H1 (cell line): ENCODE data around the gene ERN2. TPM values are rescaled to one million over a fixed set of nuclear protein-coding genes. Genes with fewer than 3 reads are reported as not detected.

Source experiments
- CTCF ChIA-PET: fragments of 300-600 bp; sonication (Branson Sonifier 250); formaldehyde crosslinking; loops from one replicate; lab custom pipeline; 2021; ENCODE audit not compliant: partially characterized antibody; lab: Charles Lee
- POLR2A ChIA-PET: fragments of 300-600 bp; sonication (Branson Sonifier 250); formaldehyde crosslinking; loops from one replicate; lab custom pipeline; 2021; ENCODE audit warnings: inconsistent platforms; ENCODE audit not compliant: partially characterized antibody; lab: Charles Lee
- DNase-seq, 2 experiments: peaks; one replicate each; pipeline versions ENCODE4 v3.0.0 to v3.0.0-alpha.2; 2010 to 2022; ENCODE audit warnings: low spot score in 2 of 2, low read depth in 1 of 2, mixed read lengths in 1 of 2
- FAIRE-seq: peaks from 2 replicates; lab custom pipeline; 2011; peaks lifted over from hg19 to GRCh38; lab: Jason Lieb, UNC
- H2AFZ ChIP-seq: 2 replicates; pipeline ENCODE4 v1.8.1; 2012; ENCODE audit warnings: low read length, inconsistent platforms
- H2AK5ac ChIP-seq: 2 replicates; pipeline ENCODE4 v1.6.1; 2013; ENCODE audit warnings: low read depth, low read length
- H2BK120ac ChIP-seq: replicated peaks from 2 replicates; pipeline ENCODE3; 2013; ENCODE audit warnings: low read depth, low read length, inconsistent platforms
- H2BK12ac ChIP-seq: 2 replicates; pipeline ENCODE4 v1.6.1; 2013; ENCODE audit warnings: low read depth, low read length
- H2BK15ac ChIP-seq: 2 replicates; pipeline ENCODE4 v1.6.1; 2013; ENCODE audit warnings: low read length
- H2BK20ac ChIP-seq: 2 replicates; pipeline ENCODE4 v1.6.1; 2013; ENCODE audit warnings: low read length
- H2BK5ac ChIP-seq: 2 replicates; pipeline ENCODE4 v1.6.1; 2013; ENCODE audit warnings: low read depth, low read length
- H3K14ac ChIP-seq: 2 replicates; pipeline ENCODE4 v1.6.1; 2013; ENCODE audit warnings: inconsistent platforms; ENCODE audit not compliant: insufficient read length
- H3K18ac ChIP-seq: 2 replicates; pipeline ENCODE4 v1.6.1; 2013; ENCODE audit warnings: low read length; ENCODE audit errors: extremely low read depth
- H3K23ac ChIP-seq: 2 replicates; pipeline ENCODE4 v1.6.1; 2013; ENCODE audit warnings: inconsistent platforms; ENCODE audit not compliant: insufficient read length
- H3K23me2 ChIP-seq: 2 replicates; pipeline ENCODE4 v1.6.1; 2013; ENCODE audit warnings: low read depth, low read length
- H3K27ac ChIP-seq: 2 replicates; pipeline ENCODE4 v1.6.1; 2011; ENCODE audit warnings: low read depth, low read length, inconsistent platforms
- H3K27me3 ChIP-seq, 4 experiments: replicated peaks in 1 of 4; 1 replicate in 1 of 4; 2 replicates in 3 of 4; pipeline versions ENCODE4 v1.6.1 to v1.8.1; 2011 to 2013; ENCODE audit warnings: low read length in 3 of 4, mild to moderate bottlenecking in 3 of 4, inconsistent platforms in 2 of 4, mixed read lengths in 2 of 4, moderate library complexity in 1 of 4; ENCODE audit not compliant: control insufficient read depth in 3 of 4, insufficient read depth in 3 of 4; ENCODE audit errors: extremely low read depth in 1 of 4
- H3K36me3 ChIP-seq, 4 experiments: 2 replicates each; pipeline versions ENCODE4 v1.6.1 to v1.8.1; 2011 to 2013; ENCODE audit warnings: mild to moderate bottlenecking in 4 of 4, low read length in 3 of 4, moderate library complexity in 2 of 4, control low read depth in 1 of 4, inconsistent platforms in 1 of 4; ENCODE audit not compliant: insufficient read depth in 4 of 4, control insufficient read depth in 2 of 4
- H3K4ac ChIP-seq: replicated peaks from 2 replicates; pipeline ENCODE3; 2013; ENCODE audit warnings: low read length, low read depth, mixed read lengths, inconsistent platforms; ENCODE audit not compliant: insufficient read length
- H3K4me1 ChIP-seq, 4 experiments: replicated peaks in 1 of 4; 1 replicate in 1 of 4; 2 replicates in 3 of 4; pipeline versions ENCODE4 v1.6.1 to v1.8.1; 2011 to 2013; ENCODE audit warnings: low read length in 3 of 4, inconsistent platforms in 2 of 4, mixed read lengths in 1 of 4; ENCODE audit not compliant: insufficient read depth in 4 of 4, control insufficient read depth in 3 of 4
- H3K4me2 ChIP-seq, 2 experiments: 2 replicates each; pipeline versions ENCODE4 v1.6.1 to v1.8.1; 2011 to 2013; ENCODE audit warnings: low read depth in 2 of 2, low read length in 2 of 2, control low read depth in 1 of 2, inconsistent platforms in 1 of 2, mild to moderate bottlenecking in 1 of 2; ENCODE audit not compliant: insufficient read depth in 1 of 2
- H3K4me3 ChIP-seq, 4 experiments: fragments of 200-600, 300-600 bp in 1 of 4; sonication (generic), shearing (Covaris generic), sonication (Bioruptor Twin) in 1 of 4; 2 replicates each; pipeline versions ENCODE4 v1.5.1 to v1.8.1; 2011 to 2016; ENCODE audit warnings: low read length in 4 of 4, low read depth in 3 of 4, control low read depth in 2 of 4, inconsistent platforms in 2 of 4, mild to moderate bottlenecking in 2 of 4, mixed read lengths in 1 of 4, moderate library complexity in 1 of 4; ENCODE audit not compliant: insufficient read depth in 2 of 4; ENCODE audit errors: extremely low read depth in 1 of 4
- H3K56ac ChIP-seq: replicated peaks from 2 replicates; pipeline ENCODE3; 2013; ENCODE audit warnings: low read depth, mild to moderate bottlenecking, mixed read lengths, low read length, inconsistent platforms; ENCODE audit not compliant: insufficient read length
- H3K79me1 ChIP-seq: 2 replicates; pipeline ENCODE4 v1.6.1; 2013; ENCODE audit warnings: low read depth, low read length, control low read depth
- H3K79me2 ChIP-seq, 2 experiments: 2 replicates each; pipeline versions ENCODE4 v1.6.1 to v1.8.1; 2012 to 2013; ENCODE audit warnings: low read length in 2 of 2, mild to moderate bottlenecking in 2 of 2, inconsistent platforms in 1 of 2; ENCODE audit not compliant: insufficient read depth in 2 of 2, control insufficient read depth in 1 of 2
- H3K9ac ChIP-seq, 4 experiments: replicated peaks in 1 of 4; 1 replicate in 1 of 4; 2 replicates in 3 of 4; pipeline versions ENCODE4 v1.6.1 to v1.8.1; 2011 to 2013; ENCODE audit warnings: low read depth in 3 of 4, low read length in 3 of 4, control low read depth in 2 of 4, mild to moderate bottlenecking in 2 of 4, moderate library complexity in 2 of 4, inconsistent platforms in 1 of 4; ENCODE audit errors: extremely low read depth in 1 of 4
- H3K9me3 ChIP-seq, 2 experiments: 2 replicates each; pipeline versions ENCODE4 v1.6.1 to v1.8.1; 2012 to 2013; ENCODE audit warnings: mild to moderate bottlenecking in 2 of 2, moderate library complexity in 2 of 2, control low read depth in 1 of 2, inconsistent platforms in 1 of 2, low read depth in 1 of 2, low read length in 1 of 2, mixed read lengths in 1 of 2; ENCODE audit not compliant: insufficient read depth in 2 of 2
- H4K20me1 ChIP-seq, 2 experiments: replicated peaks in 1 of 2; 2 replicates each; pipeline versions ENCODE3 to v1.8.1; 2011 to 2013; ENCODE audit warnings: inconsistent platforms in 2 of 2, low read length in 2 of 2, mild to moderate bottlenecking in 1 of 2; ENCODE audit not compliant: insufficient read depth in 2 of 2, control insufficient read depth in 1 of 2
- H4K5ac ChIP-seq: 2 replicates; pipeline ENCODE4 v1.6.1; 2013; ENCODE audit warnings: low read length, low read depth, mixed read lengths, inconsistent platforms; ENCODE audit not compliant: insufficient read length
- H4K8ac ChIP-seq: 2 replicates; pipeline ENCODE4 v1.8.0; 2013; ENCODE audit warnings: mild to moderate bottlenecking, moderate library complexity, low read length, inconsistent platforms; ENCODE audit not compliant: insufficient read depth; ENCODE audit errors: extremely low read depth
- H4K91ac ChIP-seq: replicated peaks from 2 replicates; pipeline ENCODE3; 2013; ENCODE audit warnings: low read length, mixed read lengths, inconsistent platforms; ENCODE audit not compliant: insufficient read length
- ATF3 ChIP-seq: IDR thresholded peaks from 2 replicates; pipeline ENCODE4 v1.6.1; 2011; ENCODE audit warnings: low read depth, mild to moderate bottlenecking, low read length; ENCODE audit not compliant: insufficient read depth
- KDM1A ChIP-seq: fragments of 200-600, 300-600 bp; sonication (generic); IDR thresholded peaks from 2 replicates; pipeline ENCODE4 v1.7.1; 2016; ENCODE audit warnings: mild to moderate bottlenecking, low read length, borderline replicate concordance
- MAFK ChIP-seq: IDR thresholded peaks from 2 replicates; pipeline ENCODE4 v1.6.1; 2012; ENCODE audit warnings: low read depth, mild to moderate bottlenecking, improper control_type of control experiment, low read length
- SP4 ChIP-seq: IDR thresholded peaks from 2 replicates; pipeline ENCODE4 v1.6.1; 2012; ENCODE audit warnings: low read length, inconsistent platforms
- TAF1 ChIP-seq: IDR thresholded peaks from 2 replicates; pipeline ENCODE4 v1.6.1; 2011; ENCODE audit warnings: mild to moderate bottlenecking, low read depth, low read length
- WGBS, 2 experiments: shearing (Covaris generic) in 1 of 2; methylation state at CpG; one replicate each; pipeline versions ENCODE4 v1.1.6 to v1.1.7; 2013 to 2015; ENCODE audit warnings: low lambda C conversion rate in 2 of 2, mixed read lengths in 2 of 2, inconsistent platforms in 1 of 2, low coverage in 1 of 2, missing lambda C conversion rate in 1 of 2; ENCODE audit not compliant: insufficient replicate concordance in 2 of 2, insufficient coverage in 1 of 2, insufficient read length in 1 of 2; ENCODE audit errors: extremely low coverage in 1 of 2, missing lambda C conversion rate in 1 of 2; 5-methylcytosine and 5-hydroxymethylcytosine counted together
- polyA plus RNA-seq, 7 experiments: library from polyadenylated mRNA; depleted of rRNA in 3 of 7; stranded (reverse) in 5 of 7; unstranded in 2 of 7; fragments of >200 nt in 5 of 7; fragments of 200-250 nt in 2 of 7; gene quantifications; 1 replicate in 5 of 7; 2 replicates in 1 of 7; 4 replicates in 1 of 7; pipeline versions ENCODE4 v1.2.1 to v1.2.3, GENCODE V29; 2011 to 2013; ENCODE audit warnings: missing spikeins in 2 of 7, mixed read lengths in 2 of 7
- total RNA-seq: library from RNA; stranded (reverse); fragmentation: NEBNext Ultra II Directional; extraction: Animal tissue kit (Norgen Biotek cat#: 25700); gene quantifications from 2 replicates; pipeline ENCODE4 v1.2.1, GENCODE V29; 2021

ERN2 gene
- total and polyA plus RNA-seq, 2 of the 8 experiments (the other 6 are each of a cell fraction or from before 2014, with no cell fraction given), result 2.4 to 4.4 TPM

- Histone ChIP-seq H2AFZ (no peak overlapping the region), H3K4me1 (no peaks in the 10 kb centered on the region), H3K36me3 (peaks cover 13 to 69% (median 46%) of the 10 kb centered on the region in 4 experiments), H4K20me1 (peaks cover 2 to 3% of the 10 kb centered on the region in 2 experiments), H3K27me3 (no peaks in the 10 kb centered on the region), H2BK20ac (no peak overlapping the region), H2BK15ac (no peak overlapping the region), H4K5ac (no peak overlapping the region), H2BK5ac (no peak overlapping the region), H4K91ac (no peak overlapping the region), H3K9me3 (no peaks in the 10 kb centered on the region), H3K27ac (no peak overlapping the region), H3K23me2 (no peaks in the 10 kb centered on the region), H2BK120ac (no peak overlapping the region), H3K4me2 (no peak overlapping the region), H2BK12ac (no peak overlapping the region), H3K4me3 (no peak overlapping the region), H4K8ac (no peak overlapping the region), H2AK5ac (no peak overlapping the region), H3K79me2 (no peaks in the 10 kb centered on the region), H3K9ac (no peak overlapping the region), H3K14ac (no peak overlapping the region), H3K4ac (no peak overlapping the region), H3K23ac (no peak overlapping the region), H3K18ac (no peak overlapping the region), H3K56ac (no peak overlapping the region), H3K79me1 (no peaks in the 10 kb centered on the region)
- POLR2A ChIA-PET, result interaction anchor here (0.7 to 4.5 kb wide), 4 partner anchors 8 to 27 kb away, joined by 3 to 23 read pairs (median 6); partner anchors contain the start of gene PLK1
- CTCF ChIA-PET, result interaction anchor here (2.3 kb wide), 1 partner anchor 10 kb away, joined by 20 read pairs; the partner anchor contains the start of gene PLK1
- TF ChIP-seq MAFK (no peak), KDM1A (no peak), TAF1 (no peak), ATF3 (no peak), SP4 (no peak)
- FAIRE-seq, result no peak
- DNase-seq, result no peak
- 100% methylated on average over 6 of the region's 6 CpGs; no CpG with 5 or more reads in 1 of the 2 experiments for WGBS, 2 experiments
Measured at GRCh38 chr16:23667355-23667659, 45.7 kb downstream of the ERN2 start.
